Measurements from ENCODE around the gene UBE2S. TPM values are rescaled to one million over a fixed set of nuclear protein-coding genes. Genes with fewer than 3 reads are reported as not detected.
"Not testable (repeated sequence)": the region's sequence is repeated elsewhere in the genome, so short reads cannot be mapped to it uniquely, and the experiment has no call there.

UBE2S gene
- polyA plus RNA-seq, 1 experiment: 28.9 TPM

DNA sequence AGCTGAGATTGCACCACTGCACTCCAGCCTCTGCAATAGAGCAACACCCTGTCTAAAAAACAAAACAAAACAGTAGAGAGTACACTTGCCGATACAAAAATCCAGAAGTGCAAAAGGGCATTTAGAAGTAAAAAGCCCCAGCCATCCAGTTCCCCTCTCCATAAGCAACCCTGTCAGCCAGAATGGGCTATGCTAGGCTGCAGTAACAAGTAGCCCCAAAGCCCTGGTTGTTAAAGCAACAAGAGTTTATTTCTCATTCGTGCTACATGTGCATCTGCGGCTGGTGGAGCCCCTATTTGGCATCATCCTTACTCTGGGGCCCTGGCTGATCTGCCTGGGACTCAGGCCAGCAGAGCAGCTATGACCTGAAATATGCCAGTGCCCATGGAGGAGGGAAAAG lies 16.9 kb upstream of the UBE2S start:
- no peak for DNase-seq (ENCODE audit: low read depth, low spot score)
- Histone ChIP-seq H3K27ac (ENCODE audit: low read depth, low read length) (no peak overlapping the region), H3K9me3 (ENCODE audit: control insufficient read depth, insufficient read depth, low read length) (peaks cover 4% of the 10 kb centered on the region; the same call in 1 of the 2 replicates), H3K27me3 (ENCODE audit: control insufficient read depth, insufficient read depth, low read length) (peaks cover 16% of the 10 kb centered on the region), H3K4me3 (ENCODE audit: low read depth, low read length) (no peak overlapping the region)
- TF ChIP-seq, protein P1, sequence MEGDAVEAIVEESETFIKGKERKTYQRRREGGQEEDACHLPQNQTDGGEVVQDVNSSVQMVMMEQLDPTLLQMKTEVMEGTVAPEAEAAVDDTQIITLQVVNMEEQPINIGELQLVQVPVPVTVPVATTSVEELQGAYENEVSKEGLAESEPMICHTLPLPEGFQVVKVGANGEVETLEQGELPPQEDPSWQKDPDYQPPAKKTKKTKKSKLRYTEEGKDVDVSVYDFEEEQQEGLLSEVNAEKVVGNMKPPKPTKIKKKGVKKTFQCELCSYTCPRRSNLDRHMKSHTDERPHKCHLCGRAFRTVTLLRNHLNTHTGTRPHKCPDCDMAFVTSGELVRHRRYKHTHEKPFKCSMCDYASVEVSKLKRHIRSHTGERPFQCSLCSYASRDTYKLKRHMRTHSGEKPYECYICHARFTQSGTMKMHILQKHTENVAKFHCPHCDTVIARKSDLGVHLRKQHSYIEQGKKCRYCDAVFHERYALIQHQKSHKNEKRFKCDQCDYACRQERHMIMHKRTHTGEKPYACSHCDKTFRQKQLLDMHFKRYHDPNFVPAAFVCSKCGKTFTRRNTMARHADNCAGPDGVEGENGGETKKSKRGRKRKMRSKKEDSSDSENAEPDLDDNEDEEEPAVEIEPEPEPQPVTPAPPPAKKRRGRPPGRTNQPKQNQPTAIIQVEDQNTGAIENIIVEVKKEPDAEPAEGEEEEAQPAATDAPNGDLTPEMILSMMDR (IDR thresholded peaks at IDR 0.05; ENCODE audit: low read depth, low read length): no peak
- POLR2A ChIA-PET: no interaction called here
- CTCF ChIA-PET: interaction anchor here (0.6 kb wide), 1 partner anchor 943 kb away, joined by 5 read pairs; no protein-coding TSS in a partner anchor

DNA sequence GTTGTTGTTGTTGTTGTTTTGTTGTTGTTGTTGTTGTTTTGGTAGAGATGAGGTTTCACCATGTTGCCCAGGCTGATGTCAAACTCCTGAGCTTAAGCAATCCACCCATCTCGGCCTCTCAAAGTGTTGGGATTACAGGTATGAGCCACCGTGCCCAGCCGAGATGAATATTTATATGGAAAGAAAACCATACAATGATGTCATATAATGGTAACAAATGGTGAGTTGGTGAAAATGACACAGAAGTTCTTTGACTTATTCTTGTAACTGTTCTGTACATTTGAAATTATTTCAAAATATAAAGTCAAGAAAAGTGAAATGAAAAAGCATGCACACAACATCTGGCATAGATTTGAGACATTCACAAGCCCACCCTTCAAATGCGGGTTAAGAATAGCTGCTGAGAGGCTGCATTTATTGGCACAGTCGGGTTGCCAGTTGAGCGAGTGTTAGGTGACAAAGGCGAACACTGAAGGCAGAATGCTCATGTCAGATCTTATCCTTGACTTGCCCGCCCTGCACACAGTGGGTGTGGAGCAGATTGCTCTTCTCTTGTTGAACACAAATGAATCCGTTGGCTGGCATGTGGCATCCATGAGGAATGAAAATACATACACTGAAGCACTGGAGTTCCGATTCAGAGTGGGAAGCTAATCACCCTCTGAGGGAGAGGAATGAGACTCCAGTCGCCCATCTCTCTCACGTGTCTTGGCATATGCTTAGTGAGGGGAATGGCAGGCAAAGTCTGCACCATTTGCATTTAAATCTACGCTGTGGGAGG lies 15.8 kb upstream of the UBE2S start:
- Histone ChIP-seq H3K9me3 (ENCODE audit: control insufficient read depth, insufficient read depth, low read length) (peaks cover 6% of the 10 kb centered on the region; the same call in 1 of the 2 replicates), H3K4me3 (ENCODE audit: low read depth, low read length) (no peak overlapping the region), H3K27me3 (ENCODE audit: control insufficient read depth, insufficient read depth, low read length) (peaks cover 18% of the 10 kb centered on the region), H3K27ac (ENCODE audit: low read depth, low read length) (no peak overlapping the region)
- ChIA-PET POLR2A (no interaction called here), CTCF (no interaction called here)
- DNase-seq (ENCODE audit: low read depth, low spot score): no peak
- TF ChIP-seq, protein P1 (IDR thresholded peaks at IDR 0.05; ENCODE audit: low read depth, low read length): no peak

- not testable (repeated sequence) for H3K4me3 ChIP-seq (ENCODE audit: low read depth, low read length); H3K9me3 ChIP-seq (ENCODE audit: control insufficient read depth, insufficient read depth, low read length); H3K27ac ChIP-seq (ENCODE audit: low read depth, low read length); DNase-seq (ENCODE audit: low read depth, low spot score)
- H3K27me3 ChIP-seq (ENCODE audit: control insufficient read depth, insufficient read depth, low read length): peaks cover 17% of the 10 kb centered on the region
- POLR2A ChIA-PET: interaction anchor here (1.2 kb wide), 1 partner anchor 14 kb away, joined by 4 read pairs; no protein-coding TSS in a partner anchor
- CTCF ChIA-PET: interaction anchor here (1.0 kb wide), 1 partner anchor 281 kb away, joined by 3 read pairs; no protein-coding TSS in a partner anchor
Measured at GRCh38 chr19:55421281-55421680, 13.7 kb upstream of the UBE2S start.

DNA sequence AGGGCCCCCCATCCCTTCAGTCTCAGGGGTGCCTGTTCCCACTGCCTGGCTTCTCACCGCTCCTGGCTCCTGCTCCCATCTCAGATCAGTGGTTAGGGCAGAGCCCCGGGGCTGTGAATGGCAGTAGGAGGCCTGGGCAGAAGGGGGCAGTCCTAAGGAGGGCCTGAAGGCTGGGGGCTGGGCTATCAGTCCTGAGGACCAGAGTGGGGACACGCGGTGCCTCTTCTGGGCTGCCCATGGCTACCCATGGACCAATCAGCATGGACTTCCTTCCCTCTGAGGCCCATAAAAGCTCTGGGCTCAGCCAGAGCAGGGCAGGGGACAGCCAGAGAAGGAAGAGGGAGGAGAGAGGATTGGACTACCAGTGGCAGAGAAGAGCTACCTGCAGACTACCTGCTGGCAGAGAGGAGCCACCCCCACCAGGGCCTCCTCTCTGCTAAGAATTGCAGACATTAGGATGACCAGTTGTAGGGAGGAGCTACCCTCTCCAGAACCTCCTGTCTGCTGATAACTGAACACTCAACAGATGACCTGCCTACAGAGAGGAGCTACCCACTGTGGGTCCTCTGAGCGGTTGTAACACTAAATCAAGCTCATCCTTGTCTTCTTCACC lies 12.1 kb upstream of the UBE2S start:
- peaks cover 12% of the 10 kb centered on the region for H3K27me3 ChIP-seq (ENCODE audit: control insufficient read depth, insufficient read depth, low read length)
- CTCF ChIA-PET: interaction anchor here (1.1 to 3.6 kb wide), 6 partner anchors 17 to 331 kb away, joined by 4 to 62 read pairs (median 14); no protein-coding TSS in a partner anchor
- H3K9me3 ChIP-seq (ENCODE audit: control insufficient read depth, insufficient read depth, low read length): peaks cover 6% of the 10 kb centered on the region; the same call in 1 of the 2 replicates
- POLR2A ChIA-PET: interaction anchor here (1.2 to 2.3 kb wide), 2 partner anchors 12 to 13 kb away, joined by 4 to 11 read pairs; partner anchors contain the start of gene UBE2S
- H3K27ac ChIP-seq (ENCODE audit: low read depth, low read length): no peak overlapping the region
- TF ChIP-seq, protein P1 (IDR thresholded peaks at IDR 0.05; ENCODE audit: low read depth, low read length): no peak
- no peak for DNase-seq (ENCODE audit: low read depth, low spot score)
- no peak overlapping the region for H3K4me3 ChIP-seq (ENCODE audit: low read depth, low read length)

DNA sequence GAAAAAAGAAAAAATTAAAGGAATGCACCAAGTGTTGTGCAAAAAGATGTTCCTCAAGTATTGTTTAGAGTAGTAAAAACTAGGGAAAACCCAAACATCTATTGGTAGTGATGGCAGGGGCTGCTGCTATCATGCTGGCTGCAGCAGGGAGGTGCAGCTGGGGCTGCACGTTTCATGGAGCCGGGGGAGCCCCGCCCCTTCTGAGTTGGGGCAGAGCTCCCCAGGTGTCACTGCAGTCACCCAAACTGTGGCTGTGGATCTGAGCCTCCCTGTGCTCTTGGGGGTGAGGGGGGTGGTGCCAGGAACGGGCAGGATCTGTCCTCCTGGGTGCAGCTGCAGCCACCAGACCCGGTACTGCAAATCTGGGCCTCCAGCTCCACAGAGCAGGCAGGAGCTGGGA lies 11.5 kb upstream of the UBE2S start:
- Histone ChIP-seq H3K27ac (ENCODE audit: low read depth, low read length) (no peak overlapping the region), H3K27me3 (ENCODE audit: control insufficient read depth, insufficient read depth, low read length) (peaks cover 7% of the 10 kb centered on the region), H3K4me3 (ENCODE audit: low read depth, low read length) (no peak overlapping the region), H3K9me3 (ENCODE audit: control insufficient read depth, insufficient read depth, low read length) (peaks cover 6% of the 10 kb centered on the region; the same call in 1 of the 2 replicates)
- POLR2A ChIA-PET: interaction anchor here (0.6 to 2.3 kb wide), 3 partner anchors 12 to 160 kb away, joined by 3 to 11 read pairs (median 3); partner anchors contain the start of genes PPP6R1 and UBE2S
- CTCF ChIA-PET: interaction anchor here (1.0 to 3.6 kb wide), 14 partner anchors 10 to 330 kb away, joined by 3 to 62 read pairs (median 8); partner anchors contain the start of gene PPP6R1
- TF ChIP-seq, protein P1 (IDR thresholded peaks at IDR 0.05; ENCODE audit: low read depth, low read length): no peak
- DNase-seq (ENCODE audit: low read depth, low spot score): no peak
